ENCODE measurements around the gene NFAT5. TPM values are rescaled to one million over a fixed set of nuclear protein-coding genes. Genes with fewer than 3 reads are reported as not detected.
"Not testable (repeated sequence)": the region's sequence is repeated elsewhere in the genome, so short reads cannot be mapped to it uniquely, and the experiment has no call there.

NFAT5 gene
- total RNA-seq, 1 experiment from 2014 or later = 5.1 TPM

GRCh38 chr16:69637206-69637865 is 71.6 kb downstream of the NFAT5 start:
- DNase-seq (ENCODE audit: low spot score) = not testable (repeated sequence)

- not testable (repeated sequence) for DNase-seq (ENCODE audit: low spot score)
Measured at GRCh38 chr16:69643997-69644396, 78.2 kb downstream of the NFAT5 start.

DNA sequence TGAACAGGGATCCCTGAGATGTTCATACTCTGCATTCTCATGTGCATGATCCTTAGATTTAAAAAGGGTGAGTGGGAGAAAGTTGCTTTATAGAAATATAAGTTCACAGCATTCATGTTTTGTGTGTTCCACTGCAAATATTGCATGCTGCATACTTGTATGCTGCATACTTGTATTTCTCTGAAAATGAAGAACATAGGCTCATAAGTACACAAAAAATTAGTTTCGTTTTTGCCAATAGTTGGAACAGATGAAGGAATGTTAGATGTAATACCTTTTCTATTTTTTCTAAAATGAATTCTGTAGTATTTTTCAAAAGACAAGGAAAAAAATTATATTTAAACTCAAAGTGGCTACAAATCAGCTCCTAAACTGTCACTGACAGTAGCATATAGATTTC is 79.0 kb downstream of the NFAT5 start:
- no peak for DNase-seq (ENCODE audit: low spot score)

DNA sequence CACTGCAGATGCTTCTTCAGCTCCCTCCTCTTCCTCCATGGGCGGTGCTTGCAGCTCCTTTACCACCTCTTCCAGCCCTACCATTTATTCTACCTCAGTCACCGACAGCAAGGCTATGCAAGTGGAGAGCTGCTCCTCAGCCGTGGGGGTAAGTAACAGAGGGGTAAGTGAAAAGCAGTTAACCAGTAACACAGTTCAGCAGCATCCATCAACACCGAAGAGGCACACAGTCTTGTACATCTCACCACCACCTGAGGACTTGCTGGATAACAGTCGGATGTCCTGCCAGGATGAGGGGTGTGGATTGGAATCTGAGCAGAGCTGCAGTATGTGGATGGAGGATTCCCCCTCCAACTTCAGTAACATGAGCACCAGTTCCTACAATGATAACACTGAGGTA is 81.3 kb downstream of the NFAT5 start:
- no peak for DNase-seq (ENCODE audit: low spot score)

DNA sequence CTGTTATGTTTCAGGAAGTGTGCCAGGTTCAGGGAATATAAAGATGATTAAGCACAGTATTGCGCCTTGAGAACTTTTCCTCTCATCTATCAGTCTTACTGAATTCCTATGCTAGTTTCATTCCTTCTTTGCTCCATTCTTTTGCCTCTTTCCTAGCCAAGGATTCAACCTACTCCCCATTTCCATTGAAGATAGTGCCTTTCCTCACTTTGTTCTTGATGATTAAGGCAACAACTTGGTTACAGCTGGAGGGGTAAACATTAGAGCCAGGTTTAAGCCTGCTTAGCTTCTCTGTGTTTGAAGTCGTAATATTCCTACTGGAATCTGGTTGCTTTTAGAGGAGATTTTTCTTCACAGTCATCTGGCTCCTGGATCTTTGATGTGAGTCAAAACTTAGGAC is 85.5 kb downstream of the NFAT5 start:
- DNase-seq (ENCODE audit: low spot score) = no peak

DNA sequence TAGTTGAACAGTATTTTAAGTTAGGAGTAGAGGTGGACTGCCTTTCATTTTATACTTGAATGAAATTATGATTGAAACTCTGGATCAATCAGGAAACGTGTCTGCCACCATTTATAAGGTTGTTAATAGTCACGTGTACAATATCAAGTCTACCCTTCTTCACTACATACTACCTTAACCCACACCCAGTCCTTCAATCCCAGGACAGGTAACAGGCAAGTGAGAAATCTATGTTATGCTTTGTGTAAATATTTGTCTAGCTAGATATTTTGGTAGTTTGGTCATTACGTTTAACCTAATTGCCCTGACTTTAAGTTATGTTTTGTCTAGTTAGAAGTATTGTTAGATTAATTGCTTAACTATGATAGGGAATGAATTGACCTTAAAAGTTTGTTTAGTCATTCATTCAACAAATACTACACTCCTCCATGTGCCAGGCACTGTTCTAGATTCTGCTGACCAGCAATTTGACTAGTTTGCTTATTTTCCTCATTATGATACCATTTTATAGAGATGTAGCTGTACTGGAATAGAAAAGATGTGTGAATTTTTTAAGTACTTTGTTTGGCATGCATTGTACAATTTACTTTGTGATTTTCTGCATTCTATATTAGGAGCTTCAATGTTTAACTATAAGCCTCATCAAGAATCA is 88.6 kb downstream of the NFAT5 start:
- no peak for DNase-seq (ENCODE audit: low spot score)

GRCh38 chr16:69660166-69660565 is 94.4 kb downstream of the NFAT5 start:
- no peak for DNase-seq (ENCODE audit: low spot score)

GRCh38 chr16:69662901-69663300 is 97.1 kb downstream of the NFAT5 start:
- no peak for DNase-seq (ENCODE audit: low spot score)

DNA sequence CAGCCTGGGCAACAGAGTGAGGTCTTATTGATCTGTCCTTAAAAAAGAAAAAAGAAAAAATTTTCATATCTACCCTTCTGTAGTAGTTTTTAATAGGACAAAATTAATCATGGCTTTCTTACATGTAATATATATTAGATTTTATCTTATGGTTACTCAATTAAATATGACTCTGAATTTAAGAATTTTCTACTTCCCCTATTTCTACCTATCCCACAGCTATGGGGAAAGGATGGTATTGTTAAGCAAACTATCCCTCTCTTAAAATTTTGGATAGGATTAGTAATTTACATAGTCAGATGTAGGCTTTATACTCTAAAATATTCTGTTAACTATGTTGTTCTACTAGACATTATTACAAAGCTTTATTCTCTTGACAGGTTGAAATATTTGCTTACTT is 98.1 kb downstream of the NFAT5 start:
- DNase-seq (ENCODE audit: low spot score) = no peak

DNA sequence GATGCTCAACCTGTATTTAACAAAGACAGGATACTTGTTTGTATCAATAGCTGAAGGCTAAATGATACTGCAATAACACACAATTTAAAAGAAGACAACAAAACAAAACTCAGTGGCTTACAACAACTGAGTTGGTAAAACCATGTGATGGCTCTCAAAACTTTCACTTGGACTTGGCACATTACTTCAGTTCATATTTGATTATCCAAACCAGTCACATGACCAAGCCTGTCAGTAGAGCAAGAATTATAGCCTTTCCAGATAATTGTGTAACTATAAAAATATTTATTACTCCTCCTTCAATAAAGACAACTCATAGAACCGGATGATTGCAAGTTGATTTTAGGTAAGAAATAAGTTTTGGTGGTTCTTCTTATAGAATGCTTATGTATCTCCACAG is 103.8 kb downstream of the NFAT5 start:
- no peak for DNase-seq (ENCODE audit: low spot score)

GRCh38 chr16:69672315-69672997 is 106.7 kb downstream of the NFAT5 start:
- no peak for DNase-seq (ENCODE audit: low spot score)

- no peak for DNase-seq (ENCODE audit: low spot score)
Measured at GRCh38 chr16:69672998-69673713, 107.4 kb downstream of the NFAT5 start.

DNA sequence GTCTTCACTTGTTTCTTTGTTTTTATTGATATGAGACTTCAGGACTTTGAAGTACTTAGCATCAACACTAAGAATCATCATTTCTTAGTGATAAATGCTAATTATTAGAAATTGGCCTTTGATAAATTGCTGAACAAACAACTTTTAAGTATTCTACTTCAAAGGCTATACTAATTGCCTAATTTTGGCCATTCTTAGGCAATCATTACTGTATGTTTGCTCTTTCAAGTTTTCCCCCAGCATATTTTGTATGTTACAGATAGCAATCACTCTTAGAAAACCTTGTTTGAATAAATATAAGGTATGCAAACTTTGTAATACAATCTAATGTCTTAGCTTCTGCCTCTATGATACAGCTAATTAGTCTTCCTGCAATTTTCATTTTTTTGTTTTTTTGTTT is 114.6 kb downstream of the NFAT5 start:
- no peak for DNase-seq (ENCODE audit: low spot score)

DNA sequence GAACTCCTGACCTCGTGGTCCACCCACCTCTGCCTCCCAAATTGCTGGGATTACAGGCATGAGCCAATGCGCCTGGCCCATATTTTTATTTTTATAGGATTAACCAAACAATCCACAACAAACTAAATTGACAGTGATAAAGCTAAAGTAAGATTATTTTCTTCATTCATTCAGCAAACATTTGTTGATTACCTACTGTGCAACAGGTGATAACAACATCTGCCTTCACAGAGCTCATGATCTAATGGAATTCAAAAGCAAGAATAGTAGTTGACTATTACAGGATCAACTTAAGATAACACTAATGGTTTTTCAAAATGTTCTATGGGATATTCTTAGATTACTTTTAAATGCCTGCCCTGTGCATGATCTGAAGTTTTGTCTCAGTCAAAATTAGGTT is 122.8 kb downstream of the NFAT5 start:
- DNase-seq (ENCODE audit: low spot score) = no peak

DNA sequence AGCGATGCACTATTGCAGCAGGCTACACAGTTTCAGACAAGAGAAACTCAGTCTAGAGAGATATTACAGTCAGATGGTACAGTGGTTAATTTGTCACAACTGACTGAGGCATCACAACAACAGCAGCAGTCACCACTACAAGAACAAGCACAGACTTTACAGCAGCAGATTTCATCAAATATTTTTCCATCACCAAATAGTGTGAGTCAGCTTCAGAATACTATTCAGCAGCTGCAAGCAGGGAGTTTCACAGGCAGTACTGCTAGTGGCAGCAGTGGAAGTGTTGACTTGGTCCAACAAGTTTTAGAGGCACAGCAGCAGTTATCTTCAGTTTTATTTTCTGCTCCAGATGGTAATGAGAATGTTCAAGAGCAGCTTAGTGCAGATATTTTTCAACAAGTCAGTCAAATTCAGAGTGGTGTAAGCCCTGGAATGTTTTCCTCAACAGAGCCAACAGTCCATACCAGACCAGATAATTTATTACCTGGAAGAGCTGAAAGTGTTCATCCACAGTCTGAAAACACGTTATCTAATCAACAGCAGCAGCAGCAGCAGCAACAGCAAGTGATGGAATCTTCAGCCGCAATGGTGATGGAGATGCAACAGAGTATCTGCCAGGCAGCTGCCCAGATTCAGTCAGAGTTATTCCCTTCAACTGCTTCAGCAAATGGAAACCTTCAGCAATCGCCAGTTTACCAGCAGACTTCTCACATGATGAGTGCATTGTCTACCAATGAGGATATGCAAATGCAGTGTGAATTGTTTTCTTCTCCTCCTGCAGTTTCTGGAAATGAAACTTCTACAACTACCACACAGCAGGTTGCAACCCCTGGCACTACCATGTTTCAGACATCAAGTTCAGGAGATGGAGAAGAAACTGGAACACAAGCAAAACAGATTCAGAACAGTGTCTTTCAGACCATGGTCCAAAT is 126.5 kb downstream of the NFAT5 start:
- no peak for DNase-seq (ENCODE audit: low spot score)

DNA sequence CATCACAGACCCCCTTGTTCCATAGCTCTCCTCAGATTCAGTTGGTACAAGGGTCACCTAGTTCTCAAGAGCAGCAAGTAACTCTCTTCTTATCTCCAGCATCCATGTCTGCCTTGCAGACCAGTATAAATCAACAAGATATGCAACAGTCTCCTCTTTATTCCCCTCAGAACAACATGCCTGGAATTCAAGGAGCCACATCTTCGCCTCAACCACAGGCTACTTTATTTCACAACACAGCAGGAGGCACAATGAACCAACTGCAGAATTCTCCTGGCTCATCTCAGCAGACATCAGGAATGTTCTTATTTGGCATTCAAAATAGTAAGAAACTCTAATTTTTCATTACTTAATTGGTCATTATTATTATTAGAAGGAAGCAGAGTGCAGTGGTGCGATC is 128.2 kb downstream of the NFAT5 start:
- no peak for DNase-seq (ENCODE audit: low spot score)

- DNase-seq (ENCODE audit: low spot score) = no peak
Measured at GRCh38 chr16:69698404-69698803, 132.6 kb downstream of the NFAT5 start.

DNA sequence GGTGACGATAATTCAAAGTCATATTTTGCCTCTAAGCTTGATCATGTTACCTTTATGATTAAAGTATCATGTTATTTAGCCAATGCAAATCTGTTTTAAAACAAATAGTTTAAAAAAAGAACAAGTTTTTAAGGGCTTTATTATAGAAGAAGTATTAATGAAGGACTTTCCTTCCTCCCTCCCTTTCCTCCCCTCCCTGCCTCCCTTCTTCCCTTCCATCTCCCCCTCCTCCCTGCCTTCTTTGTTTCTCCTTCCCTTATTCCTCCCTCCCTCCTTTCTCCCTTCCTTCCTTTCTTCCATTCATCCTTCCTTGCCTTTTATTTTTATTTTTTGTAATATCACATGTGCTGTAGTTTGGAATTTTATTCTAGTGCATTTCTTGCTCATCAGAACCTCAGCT is 134.1 kb downstream of the NFAT5 start:
- no peak for DNase-seq (ENCODE audit: low spot score)

DNA sequence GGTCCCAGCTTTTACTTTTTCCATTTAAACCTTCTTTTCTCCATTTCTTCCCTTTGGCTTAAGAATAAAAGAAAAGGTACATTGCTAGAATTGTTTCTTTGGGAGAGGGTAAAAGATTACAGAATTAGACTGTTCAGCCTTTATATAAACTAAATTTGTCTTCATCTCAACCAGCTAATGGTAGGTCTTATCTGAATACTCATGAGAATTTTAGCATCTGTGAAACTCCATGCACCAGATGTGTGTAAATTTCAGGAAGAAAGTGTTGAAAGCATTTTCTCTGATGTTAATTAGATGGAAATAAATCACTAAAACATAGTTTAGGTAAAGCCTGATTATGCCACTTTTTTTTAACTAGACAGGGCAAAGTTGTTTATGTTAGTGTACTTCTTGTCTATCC is 135.7 kb downstream of the NFAT5 start:
- no peak for DNase-seq (ENCODE audit: low spot score)

DNA sequence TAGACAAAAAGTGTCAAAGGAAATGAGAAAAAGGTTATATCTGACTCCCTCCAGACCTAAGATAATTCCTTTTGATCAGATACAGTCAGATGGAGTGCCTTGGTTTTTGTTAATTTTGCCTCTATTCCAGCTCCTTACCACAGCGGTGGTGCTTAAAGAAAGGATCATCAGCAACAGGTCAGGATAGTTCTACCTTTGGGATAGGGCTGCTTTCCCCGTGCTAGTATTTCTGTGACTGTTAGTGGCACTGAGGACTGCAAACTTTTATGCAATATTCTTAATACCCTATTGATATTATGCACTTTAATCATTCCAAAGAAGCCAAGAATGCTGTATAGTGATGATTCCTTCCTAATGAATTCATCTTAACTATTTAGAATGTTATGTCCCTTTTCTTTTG is 136.1 kb downstream of the NFAT5 start:
- no peak for DNase-seq (ENCODE audit: low spot score)

DNA sequence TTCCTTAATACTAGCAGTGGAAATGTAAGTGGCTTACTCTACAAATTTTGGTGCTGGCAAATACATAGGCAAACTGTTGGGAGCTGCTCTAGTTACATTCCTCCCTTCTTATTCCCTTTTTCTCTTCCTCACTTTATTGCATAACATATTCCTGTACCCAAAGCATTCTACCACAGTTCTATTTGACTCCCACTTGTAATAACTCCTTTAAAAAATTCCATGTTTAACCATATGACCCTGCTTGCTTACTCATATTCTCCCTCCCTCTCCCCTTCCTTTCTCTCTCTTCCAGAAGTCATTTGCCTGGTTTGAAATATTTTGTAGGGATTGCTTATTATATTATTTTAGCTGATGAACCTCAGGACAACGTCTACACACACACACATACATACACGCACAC is 137.9 kb downstream of the NFAT5 start:
- DNase-seq (ENCODE audit: low spot score) = no peak

All from H4 (cell line).